Measurements from ENCODE around the gene PTPRG.

The PTPRG gene

DNA sequence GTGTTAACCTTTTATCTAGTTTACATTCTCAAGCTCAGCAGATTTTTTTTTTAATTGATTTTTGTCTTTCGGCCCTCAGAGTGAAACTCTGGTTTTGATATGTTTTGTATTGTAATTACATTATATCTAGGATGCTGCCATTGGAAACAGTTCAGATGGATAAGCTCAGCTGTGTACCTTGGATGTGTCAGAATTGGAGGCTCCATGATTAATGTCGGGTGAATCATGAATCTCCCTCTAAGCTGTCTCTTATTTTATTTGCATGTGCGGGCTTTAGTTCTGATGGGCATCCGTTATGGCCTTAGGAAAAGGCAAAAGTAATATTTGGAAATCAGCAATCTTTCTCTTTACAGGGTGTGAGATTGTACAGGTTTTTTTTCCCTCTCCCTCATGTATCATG, 4.2 kb downstream of the PTPRG start:
- in situ Hi-C loops (cut with HindIII; ENCODE audit: low pct_unique_long_range_greater_than_20kb, low sequenced_read_pairs): no loop called here
- no peak for DNase-seq (ENCODE audit: low read depth in 1 of 2, low spot score in 1 of 2)

GRCh38 chr3:61568127-61568526, 6.8 kb downstream of the PTPRG start:
- in situ Hi-C loops (cut with HindIII; ENCODE audit: low pct_unique_long_range_greater_than_20kb, low sequenced_read_pairs): no loop called here
- no peak for TF ChIP-seq JUND (IDR thresholded peaks at IDR 0.05; ENCODE audit: low read depth)
- no peak for DNase-seq (ENCODE audit: low read depth in 1 of 2, low spot score in 1 of 2)

More for the DNA sequence above, 4.2 kb downstream of the PTPRG start:
- no peak for TF ChIP-seq JUND (IDR thresholded peaks at IDR 0.05; ENCODE audit: low read depth)

GRCh38 chr3:61569856-61570580, 8.6 kb downstream of the PTPRG start:
- TF ChIP-seq JUND (IDR thresholded peaks at IDR 0.05; ENCODE audit: low read depth): no peak
- in situ Hi-C loops (cut with HindIII; ENCODE audit: low pct_unique_long_range_greater_than_20kb, low sequenced_read_pairs): no loop called here
- no peak for DNase-seq (ENCODE audit: low read depth in 1 of 2, low spot score in 1 of 2)

DNA sequence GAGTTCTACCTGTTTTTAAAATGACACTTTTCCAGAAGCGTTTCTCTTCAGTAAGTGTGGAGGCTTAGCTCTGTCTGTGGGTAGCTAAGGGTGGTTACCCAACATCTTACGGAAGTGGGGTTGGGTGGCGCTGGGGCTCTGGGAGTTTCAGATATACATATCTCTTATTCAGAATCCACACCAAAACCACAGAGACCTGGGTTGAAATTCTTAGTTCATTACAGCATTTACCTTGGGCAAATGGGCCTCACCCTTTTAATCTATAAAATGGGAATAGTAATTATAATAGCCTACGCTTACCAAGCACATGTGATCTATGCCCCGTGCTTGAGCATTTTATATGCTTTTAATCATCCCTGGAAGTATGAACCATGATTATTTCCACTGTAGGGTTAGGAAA, 9.4 kb downstream of the PTPRG start:
- in situ Hi-C loops (cut with HindIII; ENCODE audit: low pct_unique_long_range_greater_than_20kb, low sequenced_read_pairs): no loop called here
- TF ChIP-seq JUND (IDR thresholded peaks at IDR 0.05; ENCODE audit: low read depth): no peak
- DNase-seq (ENCODE audit: low read depth in 1 of 2, low spot score in 1 of 2): no peak

DNA sequence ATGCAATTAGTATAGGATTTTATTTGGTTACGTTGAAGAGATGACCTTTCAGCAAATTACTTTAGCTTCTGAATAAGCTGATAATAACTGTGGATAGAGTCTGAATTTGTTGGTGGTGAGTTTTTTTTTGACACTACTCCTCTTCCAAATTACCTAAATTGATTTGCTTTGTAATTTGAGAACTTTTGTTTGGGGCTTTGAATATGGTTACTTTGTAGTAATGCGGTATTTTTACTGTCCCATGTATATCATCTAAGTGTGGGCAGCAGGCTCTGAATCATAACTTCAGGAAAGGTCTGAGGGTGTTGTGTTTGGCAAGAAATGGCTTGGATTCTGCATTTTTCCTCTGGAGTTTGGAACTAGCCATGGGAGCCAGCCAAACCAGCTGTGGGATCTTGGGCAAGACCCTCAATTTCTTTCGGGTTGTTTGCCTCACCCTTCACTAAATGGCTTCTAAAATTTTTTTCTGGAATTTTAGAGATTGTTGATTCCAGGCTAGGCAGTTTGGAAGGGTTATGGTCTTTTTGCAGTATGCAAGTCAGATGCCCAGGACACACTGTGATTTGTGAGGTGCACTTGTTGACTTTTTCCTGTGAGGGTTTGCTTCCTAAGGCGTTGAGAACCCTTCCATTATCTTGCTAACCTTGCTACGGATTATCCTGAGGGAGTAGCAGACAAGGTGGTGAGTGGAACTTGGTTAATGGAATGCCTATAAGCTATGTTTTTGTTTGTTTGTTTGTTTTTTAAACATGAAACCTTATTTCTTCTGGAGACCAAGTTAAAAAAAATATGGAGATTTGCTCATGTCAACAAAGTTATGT, 10.4 kb downstream of the PTPRG start:
- TF ChIP-seq JUND (IDR thresholded peaks at IDR 0.05; ENCODE audit: low read depth): no peak

GRCh38 chr3:61572879-61573278, 11.5 kb downstream of the PTPRG start:
- TF ChIP-seq JUND (IDR thresholded peaks at IDR 0.05; ENCODE audit: low read depth): no peak
- no peak for DNase-seq (ENCODE audit: low read depth in 1 of 2, low spot score in 1 of 2)
- in situ Hi-C loops (cut with HindIII; ENCODE audit: low pct_unique_long_range_greater_than_20kb, low sequenced_read_pairs): no loop called here

More for the DNA sequence above, 10.4 kb downstream of the PTPRG start:
- DNase-seq (ENCODE audit: low read depth in 1 of 2, low spot score in 1 of 2): no peak
- in situ Hi-C loops (cut with HindIII; ENCODE audit: low pct_unique_long_range_greater_than_20kb, low sequenced_read_pairs): no loop called here

GRCh38 chr3:61573441-61573840, 12.1 kb downstream of the PTPRG start:
- in situ Hi-C loops (cut with HindIII; ENCODE audit: low pct_unique_long_range_greater_than_20kb, low sequenced_read_pairs): no loop called here
- DNase-seq (ENCODE audit: low read depth in 1 of 2, low spot score in 1 of 2): no peak
- no peak for TF ChIP-seq JUND (IDR thresholded peaks at IDR 0.05; ENCODE audit: low read depth)

DNA sequence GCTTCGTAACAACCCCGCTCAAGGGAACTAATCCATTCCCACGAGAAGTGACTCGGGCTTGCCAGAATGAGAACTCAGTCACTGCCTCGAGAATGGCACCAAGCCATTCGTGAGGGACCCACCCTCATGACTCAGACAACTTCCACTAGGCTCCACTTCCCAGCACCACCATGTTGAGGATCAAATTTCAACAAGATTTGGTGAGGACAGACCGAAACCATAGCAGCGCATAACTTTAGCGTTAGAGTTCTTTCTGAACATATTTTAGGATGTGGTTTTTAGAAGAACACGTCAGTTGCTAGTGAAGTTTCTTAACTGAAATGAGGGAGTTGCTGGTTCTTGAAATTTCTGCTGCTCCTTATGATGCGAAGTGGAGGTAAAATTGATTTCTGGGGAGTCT, 13.5 kb downstream of the PTPRG start:
- DNase-seq (ENCODE audit: low read depth in 1 of 2, low spot score in 1 of 2): no peak
- in situ Hi-C loops (cut with HindIII; ENCODE audit: low pct_unique_long_range_greater_than_20kb, low sequenced_read_pairs): no loop called here
- TF ChIP-seq JUND (IDR thresholded peaks at IDR 0.05; ENCODE audit: low read depth): no peak

DNA sequence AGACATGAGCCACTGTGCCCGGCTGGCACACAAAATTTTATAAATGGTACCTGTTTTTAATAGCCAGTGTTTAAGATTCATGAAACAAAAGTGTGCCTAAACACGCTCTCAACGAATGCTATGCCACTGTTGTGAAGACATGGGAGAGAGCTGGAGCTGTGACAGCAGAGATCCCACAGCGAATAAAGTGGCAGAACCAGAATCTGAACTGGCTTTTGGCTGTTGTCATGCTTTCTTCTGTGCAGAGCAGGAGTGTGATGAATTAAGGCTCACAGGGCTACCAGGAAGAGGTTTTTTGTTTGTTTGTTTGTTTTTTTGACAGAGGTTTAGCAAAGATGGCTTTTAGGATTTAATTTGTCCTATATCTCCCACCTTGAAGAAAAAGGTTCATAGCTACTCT, 14.5 kb downstream of the PTPRG start:
- in situ Hi-C loops (cut with HindIII; ENCODE audit: low pct_unique_long_range_greater_than_20kb, low sequenced_read_pairs): no loop called here
- no peak for TF ChIP-seq JUND (IDR thresholded peaks at IDR 0.05; ENCODE audit: low read depth)
- peak in 1 of 2 experiments; percentile 48 for DNase-seq (ENCODE audit: low read depth in 1 of 2, low spot score in 1 of 2)

GRCh38 chr3:61577760-61578159, 16.4 kb downstream of the PTPRG start:
- no peak for DNase-seq (ENCODE audit: low read depth in 1 of 2, low spot score in 1 of 2)
- in situ Hi-C loops (cut with HindIII; ENCODE audit: low pct_unique_long_range_greater_than_20kb, low sequenced_read_pairs): no loop called here
- TF ChIP-seq JUND (IDR thresholded peaks at IDR 0.05; ENCODE audit: low read depth): no peak

GRCh38 chr3:61578667-61579367, 17.4 kb downstream of the PTPRG start:
- no peak for TF ChIP-seq JUND (IDR thresholded peaks at IDR 0.05; ENCODE audit: low read depth)
- no peak for DNase-seq (ENCODE audit: low read depth in 1 of 2, low spot score in 1 of 2)
- in situ Hi-C loops (cut with HindIII; ENCODE audit: low pct_unique_long_range_greater_than_20kb, low sequenced_read_pairs): no loop called here

- no peak for DNase-seq (ENCODE audit: low read depth in 1 of 2, low spot score in 1 of 2)
- in situ Hi-C loops (cut with HindIII; ENCODE audit: low pct_unique_long_range_greater_than_20kb, low sequenced_read_pairs): no loop called here
- TF ChIP-seq JUND (IDR thresholded peaks at IDR 0.05; ENCODE audit: low read depth): no peak
Observed at GRCh38 chr3:61579685-61580084, 18.3 kb downstream of the PTPRG start.

Measured in T47D (cell line).